SK-N-SH (cell line): ENCODE results near the gene PARK7. TPM values are rescaled to one million over a fixed set of nuclear protein-coding genes. Genes with fewer than 3 reads are reported as not detected.
A peak's percentile ranks its signal among the peaks of the same experiment; 100 is the strongest.

Experiments used
- CTCF ChIA-PET: fragments of 300-600, 350-600 bp; formaldehyde crosslinking; extraction: SDS; loops from one replicate; lab custom pipeline; 2021; lab: Yijun Ruan, JAX
- POLR2A ChIA-PET: fragments of 350-600 bp; sonication (Branson Sonifier 250); formaldehyde crosslinking; extraction: SDS; loops from one replicate; lab custom pipeline; 2020; ENCODE audit warnings: antibody characterized with exemption, inconsistent platforms; lab: Yijun Ruan, JAX
- DNase-seq: peaks from one replicate; pipeline ENCODE4 v3.0.0; 2012
- H2AFZ ChIP-seq: fragments of 200-600 bp; sonication (generic); 2 replicates; pipeline ENCODE4 v1.8.1; 2016; ENCODE audit warnings: antibody characterized with exemption, mild to moderate bottlenecking, low read depth
- H3F3A ChIP-seq: fragments of 200-600 bp; sonication (generic); replicated peaks from 2 replicates; pipeline ENCODE3; 2016; ENCODE audit warnings: antibody characterized with exemption, mild to moderate bottlenecking; ENCODE audit not compliant: insufficient read depth
- H3K27ac ChIP-seq, 2 experiments: fragments of 200-500 bp in 1 of 2; fragments of 200-600 bp in 1 of 2; sonication (Bioruptor generic) in 1 of 2; sonication (generic), shearing (Covaris generic) in 1 of 2; 2 replicates each; pipeline versions ENCODE4 v1.5.1 to v1.6.1; 2014 to 2016; ENCODE audit warnings: low read depth in 2 of 2, inconsistent platforms in 1 of 2, low read length in 1 of 2, mild to moderate bottlenecking in 1 of 2, mixed read lengths in 1 of 2
- H3K27me3 ChIP-seq: fragments of 200-600 bp; sonication (generic), shearing (Covaris generic); 2 replicates; pipeline ENCODE4 v1.6.1; 2016; ENCODE audit warnings: mixed run types; ENCODE audit not compliant: insufficient read depth
- H3K36me3 ChIP-seq, 2 experiments: fragments of 200-500 bp in 1 of 2; fragments of 200-600 bp in 1 of 2; sonication (Bioruptor generic) in 1 of 2; sonication (generic) in 1 of 2; replicated peaks in 1 of 2; 2 replicates each; pipeline versions ENCODE3 to v1.5.1; 2014 to 2016; ENCODE audit warnings: low read length in 1 of 2, mild to moderate bottlenecking in 1 of 2; ENCODE audit not compliant: insufficient read depth in 2 of 2, control insufficient read depth in 1 of 2
- H3K4me1 ChIP-seq, 2 experiments: fragments of 200-500 bp in 1 of 2; fragments of 200-600 bp in 1 of 2; sonication (Bioruptor generic) in 1 of 2; sonication (generic), shearing (Covaris generic) in 1 of 2; 2 replicates each; pipeline versions ENCODE4 v1.5.1 to v1.6.1; 2014 to 2016; ENCODE audit warnings: low read depth in 1 of 2, low read length in 1 of 2, mixed run types in 1 of 2; ENCODE audit not compliant: insufficient read depth in 2 of 2, control insufficient read depth in 1 of 2
- H3K4me2 ChIP-seq: fragments of 200-600 bp; sonication (generic), shearing (Covaris generic); 2 replicates; pipeline ENCODE4 v1.6.1; 2017; ENCODE audit warnings: mixed run types
- H3K4me3 ChIP-seq, 2 experiments: fragments of 200-500 bp in 1 of 2; fragments of 200-600 bp in 1 of 2; sonication (Bioruptor generic) in 1 of 2; sonication (generic), shearing (Covaris generic) in 1 of 2; 2 replicates each; pipeline versions ENCODE4 v1.5.1 to v1.8.1; 2014 to 2016; ENCODE audit warnings: low read depth in 2 of 2, inconsistent platforms in 1 of 2, low read length in 1 of 2, mild to moderate bottlenecking in 1 of 2, mixed read lengths in 1 of 2, moderate library complexity in 1 of 2
- H3K79me2 ChIP-seq: fragments of 200-600 bp; sonication (generic); 2 replicates; pipeline ENCODE4 v1.8.1; 2017; ENCODE audit warnings: mild to moderate bottlenecking; ENCODE audit not compliant: insufficient read depth
- H3K9ac ChIP-seq: fragments of 200-600 bp; sonication (generic); 2 replicates; pipeline ENCODE4 v1.6.1; 2017; ENCODE audit warnings: mixed run types
- H3K9me2 ChIP-seq: fragments of 200-600 bp; sonication (generic); 2 replicates; pipeline ENCODE4 v1.6.1; 2017; ENCODE audit warnings: mixed run types
- H3K9me3 ChIP-seq: fragments of 200-600 bp; sonication (generic); 2 replicates; pipeline ENCODE4 v1.6.1; 2017; ENCODE audit warnings: mixed run types, mild to moderate bottlenecking, moderate library complexity
- H4K20me1 ChIP-seq: fragments of 200-600 bp; sonication (generic); 2 replicates; pipeline ENCODE4 v1.6.1; 2017; ENCODE audit warnings: mild to moderate bottlenecking, mixed run types; ENCODE audit not compliant: insufficient read depth
- CHD2 ChIP-seq: fragments of 150-350 bp; IDR thresholded peaks from 2 replicates; pipeline ENCODE4 v1.6.1; 2018; ENCODE audit warnings: low read length; ENCODE audit not compliant: partially characterized antibody
- EZH2phosphoT487 ChIP-seq: fragments of 200-600 bp; sonication (generic); IDR thresholded peaks from 2 replicates; pipeline ENCODE4 v1.6.1; 2017; ENCODE audit warnings: low read depth, mixed run types, mild to moderate bottlenecking, antibody characterized with exemption, moderate library complexity, borderline replicate concordance
- FOXJ3 ChIP-seq: sonication (generic); formaldehyde crosslinking; IDR thresholded peaks from 2 replicates; pipeline ENCODE4 v1.5.1; 2020; ENCODE audit warnings: mild to moderate bottlenecking, missing genetic modification reagents
- MEF2A ChIP-seq: IDR thresholded peaks from 2 replicates; pipeline ENCODE4 v1.4.0; 2012; ENCODE audit warnings: low read depth, borderline replicate concordance
- MXI1 ChIP-seq: IDR thresholded peaks from 2 replicates; pipeline ENCODE4 v1.6.1; 2012; ENCODE audit warnings: mild to moderate bottlenecking, low read depth, low read length, improper control_type of control experiment
- NRF1 ChIP-seq: IDR thresholded peaks from 2 replicates; pipeline ENCODE4 v1.6.1; 2012; ENCODE audit warnings: low read depth, mild to moderate bottlenecking, low read length
- PBX3 ChIP-seq: IDR thresholded peaks from 2 replicates; pipeline ENCODE4; 2012
- RAD21 ChIP-seq: IDR thresholded peaks from 2 replicates; pipeline ENCODE4 v1.6.1; 2012; ENCODE audit warnings: mild to moderate bottlenecking, low read length
- RCOR1 ChIP-seq: fragments of 150-350 bp; IDR thresholded peaks from 2 replicates; pipeline ENCODE4 v1.6.1; 2017; ENCODE audit warnings: antibody characterized with exemption, low read length
- RFX5 ChIP-seq: IDR thresholded peaks from 2 replicates; pipeline ENCODE4 v1.6.1; 2012; ENCODE audit warnings: mild to moderate bottlenecking, improper control_type of control experiment, low read length
- RXRA ChIP-seq: IDR thresholded peaks from 2 replicates; pipeline ENCODE4 v1.4.0; 2012; ENCODE audit warnings: low read depth, mild to moderate bottlenecking, borderline replicate concordance
- SMC3 ChIP-seq: IDR thresholded peaks from 2 replicates; pipeline ENCODE4 v1.6.1; 2012; ENCODE audit warnings: low read depth, low read length, improper control_type of control experiment
- USF1 ChIP-seq: IDR thresholded peaks from 2 replicates; pipeline ENCODE4 v1.4.0; 2012; ENCODE audit warnings: low read depth, borderline replicate concordance
- YY1 ChIP-seq: IDR thresholded peaks from 2 replicates; pipeline ENCODE4 v1.4.0; 2012; ENCODE audit warnings: low read depth, mild to moderate bottlenecking
- WGBS: methylation state at CpG from one replicate; pipeline ENCODE4 v1.1.6; 2017; ENCODE audit warnings: low lambda C conversion rate; 5-methylcytosine and 5-hydroxymethylcytosine counted together
- polyA plus RNA-seq, 3 experiments: library from polyadenylated mRNA; depleted of rRNA; stranded (reverse); fragments of >200 nt; gene quantifications; 2 replicates each; pipeline ENCODE4 v1.2.3, GENCODE V29; 2012
- TF ChIP-seq, protein P1 (sequence below): fragments of 200-600 bp; sonication (generic); IDR thresholded peaks from 2 replicates; pipeline ENCODE4 v1.6.1; 2017; ENCODE audit warnings: antibody characterized with exemption, mild to moderate bottlenecking, moderate library complexity

The PARK7 gene
- polyA plus RNA-seq, 1 of the 3 experiments (the other 2 are of a cell fraction) = 415 TPM

- TF ChIP-seq, protein P1, sequence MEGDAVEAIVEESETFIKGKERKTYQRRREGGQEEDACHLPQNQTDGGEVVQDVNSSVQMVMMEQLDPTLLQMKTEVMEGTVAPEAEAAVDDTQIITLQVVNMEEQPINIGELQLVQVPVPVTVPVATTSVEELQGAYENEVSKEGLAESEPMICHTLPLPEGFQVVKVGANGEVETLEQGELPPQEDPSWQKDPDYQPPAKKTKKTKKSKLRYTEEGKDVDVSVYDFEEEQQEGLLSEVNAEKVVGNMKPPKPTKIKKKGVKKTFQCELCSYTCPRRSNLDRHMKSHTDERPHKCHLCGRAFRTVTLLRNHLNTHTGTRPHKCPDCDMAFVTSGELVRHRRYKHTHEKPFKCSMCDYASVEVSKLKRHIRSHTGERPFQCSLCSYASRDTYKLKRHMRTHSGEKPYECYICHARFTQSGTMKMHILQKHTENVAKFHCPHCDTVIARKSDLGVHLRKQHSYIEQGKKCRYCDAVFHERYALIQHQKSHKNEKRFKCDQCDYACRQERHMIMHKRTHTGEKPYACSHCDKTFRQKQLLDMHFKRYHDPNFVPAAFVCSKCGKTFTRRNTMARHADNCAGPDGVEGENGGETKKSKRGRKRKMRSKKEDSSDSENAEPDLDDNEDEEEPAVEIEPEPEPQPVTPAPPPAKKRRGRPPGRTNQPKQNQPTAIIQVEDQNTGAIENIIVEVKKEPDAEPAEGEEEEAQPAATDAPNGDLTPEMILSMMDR = no peak
- TF ChIP-seq MXI1 (no peak), NRF1 (no peak), USF1 (no peak), RXRA (no peak), EZH2phosphoT487 (no peak)
Measured at GRCh38 chr1:8024329-8024728, 62.8 kb downstream of the PARK7 start (continued).

DNA sequence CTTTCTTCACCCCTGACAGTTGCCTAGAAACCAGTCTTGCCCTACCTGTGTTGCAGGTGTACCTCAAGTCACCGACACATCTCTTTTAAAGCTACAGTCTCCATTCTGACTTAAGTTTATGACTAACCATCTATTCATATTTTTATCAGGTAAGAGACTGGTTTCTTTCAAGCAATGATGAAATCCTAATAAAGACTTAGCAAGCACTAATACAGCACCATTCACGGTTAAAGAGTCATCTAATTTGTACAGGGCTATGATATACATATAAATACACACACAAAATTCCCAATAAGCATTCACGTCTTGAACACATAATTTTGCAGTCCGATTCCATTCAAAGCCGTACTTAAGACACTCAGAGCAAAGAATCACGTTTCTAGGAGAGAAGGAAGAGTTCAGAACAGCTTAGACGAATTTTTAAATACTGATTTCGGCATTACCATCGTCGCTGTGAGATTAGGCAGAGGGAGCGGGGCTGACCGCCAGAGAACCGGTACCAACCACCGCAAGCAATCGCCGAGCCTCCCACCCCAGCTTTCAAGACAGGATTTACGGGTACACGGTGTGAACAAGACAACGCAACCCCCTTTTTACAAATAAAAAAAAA is 63.7 kb downstream of the PARK7 start:
- POLR2A ChIA-PET = no interaction called here

More for the DNA sequence above, 63.7 kb downstream of the PARK7 start:
- H3K27me3 ChIP-seq = no peaks in the 10 kb centered on the region
- peak overlapping the region in 1 of 2 experiments; percentile 32; a peak in 2 of 4 replicates for H3K27ac ChIP-seq
- peaks cover 41% of the 10 kb centered on the region for H3F3A ChIP-seq
- H3K4me1 ChIP-seq = peaks cover 12 to 46% of the 10 kb centered on the region in 2 experiments; a peak in 3 of 4 replicates
- H3K9me2 ChIP-seq = no peaks in the 10 kb centered on the region
- TF ChIP-seq FOXJ3 (no peak), SMC3 (no peak), CHD2 (no peak), EZH2phosphoT487 (no peak), RFX5 (no peak), MEF2A (no peak), RCOR1 (no peak), YY1 (no peak), PBX3 (no peak), RAD21 (no peak)
- CTCF ChIA-PET = interaction anchor here (0.7 to 6.0 kb wide), 4 partner anchors 10 to 290 kb away, joined by 3 to 62 read pairs (median 16); no protein-coding TSS in a partner anchor
- H3K79me2 ChIP-seq = peaks cover 60% of the 10 kb centered on the region
- peak overlapping the region; percentile 84 for H3K4me2 ChIP-seq
- H3K9ac ChIP-seq = peak overlapping the region; percentile 92
- peak overlapping the region; percentile 89 to 90 for H3K4me3 ChIP-seq
- H4K20me1 ChIP-seq = peaks cover 40% of the 10 kb centered on the region
- 6% methylated on average over 16 of the region's 19 CpGs for WGBS
- H3K9me3 ChIP-seq = no peaks in the 10 kb centered on the region
- H3K36me3 ChIP-seq = peaks cover 0 to 3% of the 10 kb centered on the region in 2 experiments
- H2AFZ ChIP-seq = no peak overlapping the region
- DNase-seq = no peak
